ENCODE measurements around the gene CRADD.
"Not testable (repeated sequence)": the region's sequence is repeated elsewhere in the genome, so short reads cannot be mapped to it uniquely, and the experiment has no call there.

CRADD gene

GRCh38 chr12:93924367-93924766, 247.2 kb downstream of the CRADD start:
- DNase-seq (ENCODE audit: low spot score) = no peak
- no peak for FAIRE-seq

- DNase-seq (ENCODE audit: low spot score) (no peak), FAIRE-seq (no peak)
Measured at GRCh38 chr12:93925585-93926205, 248.5 kb downstream of the CRADD start.

GRCh38 chr12:93926237-93926636, 249.1 kb downstream of the CRADD start:
- no peak for FAIRE-seq
- no peak for DNase-seq (ENCODE audit: low spot score)

- FAIRE-seq; DNase-seq (ENCODE audit: low spot score): not testable (repeated sequence)
Measured at GRCh38 chr12:93929081-93929480, 251.9 kb downstream of the CRADD start.

- DNase-seq (ENCODE audit: low spot score) (no peak), FAIRE-seq (no peak)
Measured at GRCh38 chr12:93937812-93938211, 260.6 kb downstream of the CRADD start.

- FAIRE-seq (no peak), DNase-seq (ENCODE audit: low spot score) (no peak)
Measured at GRCh38 chr12:93938317-93938716, 261.1 kb downstream of the CRADD start.

GRCh38 chr12:93938931-93939330, 261.8 kb downstream of the CRADD start:
- FAIRE-seq (no peak), DNase-seq (ENCODE audit: low spot score) (no peak)

GRCh38 chr12:93939641-93940325, 262.6 kb downstream of the CRADD start:
- FAIRE-seq (no peak), DNase-seq (ENCODE audit: low spot score) (no peak)

- FAIRE-seq (no peak), DNase-seq (ENCODE audit: low spot score) (peak; percentile 26)
Measured at GRCh38 chr12:93943780-93944179, 266.6 kb downstream of the CRADD start.

GRCh38 chr12:93944201-93944600, 267.0 kb downstream of the CRADD start:
- no peak for DNase-seq (ENCODE audit: low spot score)
- no peak for FAIRE-seq

Measured in RCC 7860 (cell line).